Measurements from ENCODE around the gene FOXK1. TPM values are rescaled to one million over a fixed set of nuclear protein-coding genes. Genes with fewer than 3 reads are reported as not detected.

The FOXK1 gene
- total RNA-seq, 2 donors from 2014 or later: 36.9 to 43.4 TPM

GRCh38 chr7:4758791-4759190 is 76.7 kb downstream of the FOXK1 start:
- Histone ChIP-seq H3K9ac (ENCODE audit: extremely low read depth, low read length, poor library complexity, severe bottlenecking) (no peak overlapping the region), H3K36me3 (ENCODE audit: control insufficient read depth, insufficient read depth, low read length) (peaks cover 76% of the 10 kb centered on the region), H3K27ac (ENCODE audit: low read depth, low read length) (no peak overlapping the region), H3K9me3 (ENCODE audit: control insufficient read depth, low read length) (no peaks in the 10 kb centered on the region), H3K4me1 (ENCODE audit: control insufficient read depth, insufficient read depth, low read length) (no peaks in the 10 kb centered on the region), H3K4me3 (ENCODE audit: low read length) (no peak overlapping the region), H3K27me3 (ENCODE audit: control insufficient read depth, insufficient read depth, low read length, poor library complexity, severe bottlenecking) (no peaks in the 10 kb centered on the region)
- Mint-ChIP-seq H3K4me3 (no peak overlapping the region), H3K36me3 (ENCODE audit: low read depth) (peaks cover 48% of the 10 kb centered on the region), H3K4me1 (no peaks in the 10 kb centered on the region), H3K27me3 (ENCODE audit: insufficient read depth) (no peaks in the 10 kb centered on the region), H3K9me3 (no peaks in the 10 kb centered on the region), H3K27ac (no peak overlapping the region)
- no peak for DNase-seq
- WGBS, 2 experiments (ENCODE audit: insufficient coverage in 1 of 2, insufficient read length in 1 of 2): 94 to 97% methylated on average over 29 of the region's 29 CpGs
- no peak for TF ChIP-seq CTCF (conservative IDR thresholded peaks at IDR 0.05)

- Mint-ChIP-seq H3K9me3 (no peaks in the 10 kb centered on the region), H3K4me1 (no peaks in the 10 kb centered on the region), H3K27me3 (ENCODE audit: insufficient read depth) (no peaks in the 10 kb centered on the region), H3K27ac (no peak overlapping the region), H3K36me3 (ENCODE audit: low read depth) (peaks cover 48% of the 10 kb centered on the region), H3K4me3 (no peak overlapping the region)
- Histone ChIP-seq H3K27me3 (ENCODE audit: control insufficient read depth, insufficient read depth, low read length, poor library complexity, severe bottlenecking) (no peaks in the 10 kb centered on the region), H3K9me3 (ENCODE audit: control insufficient read depth, low read length) (no peaks in the 10 kb centered on the region), H3K4me3 (ENCODE audit: low read length) (no peak overlapping the region), H3K27ac (ENCODE audit: low read depth, low read length) (no peak overlapping the region), H3K9ac (ENCODE audit: extremely low read depth, low read length, poor library complexity, severe bottlenecking) (no peak overlapping the region), H3K36me3 (ENCODE audit: control insufficient read depth, insufficient read depth, low read length) (peaks cover 75% of the 10 kb centered on the region), H3K4me1 (ENCODE audit: control insufficient read depth, insufficient read depth, low read length) (no peaks in the 10 kb centered on the region)
- DNase-seq: no peak
- 97 to 98% methylated on average over 35 to 40 of the region's 40 CpGs for WGBS, 2 experiments (ENCODE audit: insufficient coverage in 1 of 2, insufficient read length in 1 of 2)
- TF ChIP-seq CTCF (conservative IDR thresholded peaks at IDR 0.05): no peak
Observed at GRCh38 chr7:4759211-4759610, 77.1 kb downstream of the FOXK1 start.

GRCh38 chr7:4760952-4761351 is 78.9 kb downstream of the FOXK1 start:
- H3K36me3 ChIP-seq (ENCODE audit: control insufficient read depth, insufficient read depth, low read length): peaks cover 67% of the 10 kb centered on the region
- H3K36me3 Mint-ChIP-seq (ENCODE audit: low read depth): peaks cover 40% of the 10 kb centered on the region
- no peaks in the 10 kb centered on the region for H3K9me3 ChIP-seq (ENCODE audit: control insufficient read depth, low read length)
- no peaks in the 10 kb centered on the region for H3K27me3 ChIP-seq (ENCODE audit: control insufficient read depth, insufficient read depth, low read length, poor library complexity, severe bottlenecking)
- H3K9ac ChIP-seq (ENCODE audit: extremely low read depth, low read length, poor library complexity, severe bottlenecking): no peak overlapping the region
- no peak overlapping the region for H3K27ac ChIP-seq (ENCODE audit: low read depth, low read length)
- no peak overlapping the region for H3K4me3 Mint-ChIP-seq
- no peak for DNase-seq
- H3K27me3 Mint-ChIP-seq (ENCODE audit: insufficient read depth): no peaks in the 10 kb centered on the region
- no peaks in the 10 kb centered on the region for H3K4me1 Mint-ChIP-seq
- H3K4me1 ChIP-seq (ENCODE audit: control insufficient read depth, insufficient read depth, low read length): no peaks in the 10 kb centered on the region
- H3K4me3 ChIP-seq (ENCODE audit: low read length): no peak overlapping the region
- H3K9me3 Mint-ChIP-seq: no peaks in the 10 kb centered on the region
- 96 to 99% methylated on average over 24 to 26 of the region's 26 CpGs for WGBS, 2 experiments (ENCODE audit: insufficient coverage in 1 of 2, insufficient read length in 1 of 2)
- no peak for TF ChIP-seq CTCF (conservative IDR thresholded peaks at IDR 0.05)
- no peak overlapping the region for H3K27ac Mint-ChIP-seq

Data from endodermal cell (in vitro differentiated cells).